Stimulated activated CD4-positive, alpha-beta T cell treated with anti-CD3 and anti-CD28 coated beads, TNF-alpha, amount 100 ng/mL, for 1 hour (primary cell): Measurements from ENCODE around the gene DYNLT4.
"Not testable (repeated sequence)": the region's sequence is repeated elsewhere in the genome, so short reads cannot be mapped to it uniquely, and the experiment has no call there.

ENCODE experiments used
- DNase-seq, 3 donors: peaks; one replicate each; pipeline ENCODE4 v3.0.0-alpha.2; 2020; ENCODE audit warnings: low read depth in 3 of 3, low spot score in 1 of 3

The DYNLT4 gene

GRCh38 chr1:44766421-44766820, 40.7 kb downstream of the DYNLT4 start:
- DNase-seq = not testable (repeated sequence)

- no peak for DNase-seq
These were observed 46.3 kb downstream of the DYNLT4 start for GRCh38 chr1:44760876-44761275.

- DNase-seq = no peak
These were observed 48.1 kb downstream of the DYNLT4 start for GRCh38 chr1:44759077-44759476.

GRCh38 chr1:44757420-44757819, 49.7 kb downstream of the DYNLT4 start:
- no peak for DNase-seq
